ENCODE results near the gene S100PBP. TPM values are rescaled to one million over a fixed set of nuclear protein-coding genes. Genes with fewer than 3 reads are reported as not detected.

The S100PBP gene
- total RNA-seq, 2 experiments from 2014 or later = 26.1 to 31.2 TPM

GRCh38 chr1:32868085-32868484, 50.6 kb downstream of the S100PBP start:
- CTCF ChIA-PET = interaction anchor here (0.9 to 2.5 kb wide), 3 partner anchors 9 to 156 kb away, joined by 3 to 8 read pairs (median 7); no protein-coding TSS in a partner anchor
- H3K36me3 Mint-ChIP-seq (ENCODE audit: low read depth) = no peaks in the 10 kb centered on the region
- H3K27ac Mint-ChIP-seq = no peak overlapping the region
- H3K27me3 Mint-ChIP-seq (ENCODE audit: low read depth) = peaks cover 26% of the 10 kb centered on the region
- no peaks in the 10 kb centered on the region for H3K9me3 Mint-ChIP-seq
- DNase-seq = no peak
- intact Hi-C loops (cut with micrococcal nuclease) = no loop called here
- H3K4me1 Mint-ChIP-seq (ENCODE audit: low read depth) = peaks cover 6% of the 10 kb centered on the region
- H3K4me3 Mint-ChIP-seq = no peak overlapping the region

GRCh38 chr1:32868806-32869455, 51.5 kb downstream of the S100PBP start:
- peaks cover 26% of the 10 kb centered on the region for H3K27me3 Mint-ChIP-seq (ENCODE audit: low read depth)
- no peaks in the 10 kb centered on the region for H3K9me3 Mint-ChIP-seq
- peaks cover 6% of the 10 kb centered on the region for H3K4me1 Mint-ChIP-seq (ENCODE audit: low read depth)
- no peaks in the 10 kb centered on the region for H3K36me3 Mint-ChIP-seq (ENCODE audit: low read depth)
- no peak overlapping the region for H3K4me3 Mint-ChIP-seq
- no peak overlapping the region for H3K27ac Mint-ChIP-seq
- CTCF ChIA-PET = interaction anchor here (0.9 to 2.5 kb wide), 3 partner anchors 8 to 157 kb away, joined by 3 to 8 read pairs (median 7); no protein-coding TSS in a partner anchor
- no peak for DNase-seq
- intact Hi-C loops (cut with micrococcal nuclease) = loop anchor here (1.0 kb wide), 1 partner anchor 41 kb away; no protein-coding TSS in a partner anchor

GRCh38 chr1:32869923-32870614, 52.6 kb downstream of the S100PBP start:
- Mint-ChIP-seq H3K27me3 (ENCODE audit: low read depth) (peaks cover 31% of the 10 kb centered on the region), H3K4me1 (ENCODE audit: low read depth) (peaks cover 6% of the 10 kb centered on the region), H3K9me3 (no peaks in the 10 kb centered on the region), H3K4me3 (peak overlapping the region; percentile 35), H3K27ac (no peak overlapping the region), H3K36me3 (ENCODE audit: low read depth) (no peaks in the 10 kb centered on the region)
- intact Hi-C loops (cut with micrococcal nuclease) = loop anchor here (1.0 kb wide), 1 partner anchor 42 kb away; no protein-coding TSS in a partner anchor
- no peak for DNase-seq
- CTCF ChIA-PET = interaction anchor here (7.8 kb wide), 1 partner anchor 158 kb away, joined by 63 read pairs; no protein-coding TSS in a partner anchor

GRCh38 chr1:32870615-32871363, 53.3 kb downstream of the S100PBP start, which contains the start of gene FNDC5:
Gene FNDC5 (minus strand): TSS chr1:32870912.
- Mint-ChIP-seq H3K9me3 (no peaks in the 10 kb centered on the region), H3K27ac (no peak within 1 kb of the TSS), H3K36me3 (ENCODE audit: low read depth) (no peaks in the 10 kb centered on the region), H3K4me3 (peak within 1 kb of the TSS; percentile 35), H3K4me1 (ENCODE audit: low read depth) (peaks cover 6% of the 10 kb centered on the region), H3K27me3 (ENCODE audit: low read depth) (peaks cover 39% of the 10 kb centered on the region)
- intact Hi-C loops (cut with micrococcal nuclease) = no loop called here
- CTCF ChIA-PET = interaction anchor here (0.8 to 7.8 kb wide), 9 partner anchors 12 to 215 kb away, joined by 3 to 63 read pairs (median 4); no protein-coding TSS in a partner anchor
- DNase-seq = no peak

DNA sequence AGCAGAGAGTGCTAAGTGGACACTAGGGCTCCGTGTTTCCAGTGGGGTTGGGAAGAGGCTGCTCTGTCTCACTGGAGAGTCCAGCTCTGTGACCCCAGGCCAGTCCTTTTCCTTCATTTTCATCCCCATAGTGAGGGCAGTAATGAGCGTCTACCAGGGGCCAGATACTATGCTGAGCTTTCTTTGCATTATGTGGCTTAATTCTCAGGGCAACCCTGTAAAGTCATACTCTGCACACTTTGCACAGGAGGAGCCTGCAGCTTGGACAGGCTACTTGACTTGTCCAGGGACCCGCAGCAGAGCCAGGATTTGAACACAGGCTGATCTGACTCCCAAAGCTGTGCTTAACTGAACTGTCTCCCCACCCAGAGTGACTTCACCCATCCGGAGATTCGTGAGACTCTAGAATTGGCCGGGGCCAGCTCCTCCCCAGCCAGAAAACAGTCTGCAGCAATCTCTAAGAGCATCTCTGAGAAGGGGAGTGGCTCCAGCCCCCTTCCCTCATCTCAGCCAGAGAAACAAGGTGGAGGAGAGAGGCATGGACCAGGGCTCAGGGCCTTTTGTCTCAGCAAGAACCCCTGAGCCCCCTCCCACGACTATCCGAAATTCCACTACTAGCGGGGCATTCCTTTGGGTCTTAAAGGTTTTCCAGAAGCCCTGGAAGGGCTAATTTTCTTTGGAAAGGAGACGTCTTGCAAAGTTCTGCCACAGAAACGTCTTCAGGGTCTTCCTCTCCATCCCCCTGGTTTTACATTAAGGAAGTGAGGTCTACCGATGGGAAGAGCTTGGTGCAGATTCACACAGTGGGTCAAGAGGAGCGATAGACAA, 54.1 kb downstream of the S100PBP start:
- H3K27ac Mint-ChIP-seq = no peak overlapping the region
- H3K9me3 Mint-ChIP-seq = no peaks in the 10 kb centered on the region
- no peaks in the 10 kb centered on the region for H3K36me3 Mint-ChIP-seq (ENCODE audit: low read depth)
- CTCF ChIA-PET = interaction anchor here (0.6 to 7.8 kb wide), 11 partner anchors 12 to 214 kb away, joined by 3 to 63 read pairs (median 3); no protein-coding TSS in a partner anchor
- peaks cover 6% of the 10 kb centered on the region for H3K4me1 Mint-ChIP-seq (ENCODE audit: low read depth)
- H3K4me3 Mint-ChIP-seq = no peak overlapping the region
- no peak for DNase-seq
- intact Hi-C loops (cut with micrococcal nuclease) = loop anchor here (1.0 to 2.0 kb wide), 3 partner anchors 99 to 351 kb away; no protein-coding TSS in a partner anchor
- peaks cover 40% of the 10 kb centered on the region for H3K27me3 Mint-ChIP-seq (ENCODE audit: low read depth)

DNA sequence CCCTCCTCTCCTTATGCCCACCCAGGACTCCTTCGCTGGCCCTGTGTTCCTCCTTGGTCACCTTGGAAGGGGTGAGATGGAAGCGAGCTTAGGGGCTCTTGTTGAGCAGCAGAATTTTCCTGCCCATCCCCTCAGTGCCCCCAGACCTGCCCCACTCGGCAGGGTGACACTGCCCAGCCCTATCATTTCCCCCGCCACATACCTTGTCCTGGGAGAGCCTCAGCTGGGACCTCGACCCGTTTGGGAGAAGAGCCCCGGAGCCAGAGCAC, 54.7 kb downstream of the S100PBP start:
- peaks cover 40% of the 10 kb centered on the region for H3K27me3 Mint-ChIP-seq (ENCODE audit: low read depth)
- CTCF ChIA-PET = interaction anchor here (0.6 to 7.8 kb wide), 9 partner anchors 13 to 160 kb away, joined by 3 to 63 read pairs (median 4); no protein-coding TSS in a partner anchor
- no peak for DNase-seq
- peaks cover 6% of the 10 kb centered on the region for H3K4me1 Mint-ChIP-seq (ENCODE audit: low read depth)
- H3K9me3 Mint-ChIP-seq = no peaks in the 10 kb centered on the region
- no peak overlapping the region for H3K27ac Mint-ChIP-seq
- intact Hi-C loops (cut with micrococcal nuclease) = loop anchor here (1.0 to 2.0 kb wide), 3 partner anchors 99 to 351 kb away; no protein-coding TSS in a partner anchor
- H3K36me3 Mint-ChIP-seq (ENCODE audit: low read depth) = no peaks in the 10 kb centered on the region
- H3K4me3 Mint-ChIP-seq = no peak overlapping the region

- H3K27ac Mint-ChIP-seq = no peak overlapping the region
- CTCF ChIA-PET = interaction anchor here (0.7 to 7.8 kb wide), 7 partner anchors 9 to 369 kb away, joined by 3 to 63 read pairs (median 3); partner anchors contain the start of gene YARS1
- peaks cover 6% of the 10 kb centered on the region for H3K4me1 Mint-ChIP-seq (ENCODE audit: low read depth)
- DNase-seq = no peak
- no peak overlapping the region for H3K4me3 Mint-ChIP-seq
- H3K9me3 Mint-ChIP-seq = no peaks in the 10 kb centered on the region
- no peaks in the 10 kb centered on the region for H3K36me3 Mint-ChIP-seq (ENCODE audit: low read depth)
- H3K27me3 Mint-ChIP-seq (ENCODE audit: low read depth) = peaks cover 42% of the 10 kb centered on the region
- intact Hi-C loops (cut with micrococcal nuclease) = loop anchor here (2.0 kb wide), 2 partner anchors 101 to 353 kb away; no protein-coding TSS in a partner anchor
Measured at GRCh38 chr1:32873484-32873883, 56.0 kb downstream of the S100PBP start.

DNA sequence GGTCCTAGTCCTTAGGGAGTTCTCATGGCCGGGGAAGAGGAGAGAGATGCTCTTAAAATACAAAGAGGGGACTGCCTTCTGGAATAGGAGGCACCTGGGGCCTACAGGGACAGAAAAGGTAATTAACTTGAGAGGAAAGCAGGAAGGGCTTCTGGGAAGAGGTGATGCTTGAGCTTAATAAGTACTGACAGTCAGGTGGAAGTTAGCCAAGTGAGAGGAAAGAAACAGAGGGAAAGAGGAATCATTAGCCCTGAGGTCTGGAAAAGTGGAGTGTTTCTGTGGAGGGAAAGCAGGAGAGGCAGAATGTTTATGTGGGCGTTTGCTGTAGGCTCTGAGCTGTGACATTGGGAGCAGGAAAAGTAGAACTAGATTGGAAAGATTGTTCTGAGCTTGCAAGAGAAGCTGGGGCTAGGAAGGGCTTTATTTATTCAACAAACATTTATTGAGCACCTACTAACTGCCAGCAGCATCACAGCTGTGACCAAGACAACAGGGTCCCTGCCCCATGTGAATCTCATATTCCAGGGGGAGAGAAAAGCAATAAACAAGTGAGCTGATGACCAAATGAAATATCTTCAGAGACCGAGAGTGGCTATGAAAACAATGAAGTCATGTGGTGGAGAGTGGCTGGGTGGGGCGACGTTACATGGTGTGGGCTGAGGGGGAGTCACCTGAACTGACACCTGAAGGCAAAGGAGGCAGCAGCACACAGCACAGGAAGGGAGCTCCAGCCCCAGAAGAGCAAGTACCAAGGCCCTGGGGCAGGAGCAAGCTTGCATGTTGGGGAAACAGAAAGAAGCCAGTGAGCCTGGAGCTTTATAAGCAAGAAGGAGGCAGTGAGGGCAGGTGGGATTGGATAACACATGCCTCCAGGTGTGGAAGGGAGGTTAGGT, 57.7 kb downstream of the S100PBP start:
- intact Hi-C loops (cut with micrococcal nuclease) = loop anchor here (5.0 kb wide), 1 partner anchor 492 kb away; no protein-coding TSS in a partner anchor
- H3K27ac Mint-ChIP-seq = no peak overlapping the region

GRCh38 chr1:32876341-32877210, 59.1 kb downstream of the S100PBP start:
- no peaks in the 10 kb centered on the region for H3K9me3 Mint-ChIP-seq
- H3K4me1 Mint-ChIP-seq (ENCODE audit: low read depth) = no peaks in the 10 kb centered on the region
- intact Hi-C loops (cut with micrococcal nuclease) = loop anchor here (2.0 to 5.0 kb wide), 2 partner anchors 210 to 491 kb away; no protein-coding TSS in a partner anchor
- CTCF ChIA-PET = interaction anchor here (0.5 to 7.8 kb wide), 18 partner anchors 8 to 595 kb away, joined by 3 to 63 read pairs (median 4); no protein-coding TSS in a partner anchor
- H3K27ac Mint-ChIP-seq = no peak overlapping the region
- DNase-seq = peak; percentile 75
- no peak overlapping the region for H3K4me3 Mint-ChIP-seq
- H3K27me3 Mint-ChIP-seq (ENCODE audit: low read depth) = peaks cover 29% of the 10 kb centered on the region
- no peaks in the 10 kb centered on the region for H3K36me3 Mint-ChIP-seq (ENCODE audit: low read depth)

More for the DNA sequence above, 57.7 kb downstream of the S100PBP start:
- no peak for DNase-seq
- H3K27me3 Mint-ChIP-seq (ENCODE audit: low read depth) = peaks cover 32% of the 10 kb centered on the region
- H3K4me1 Mint-ChIP-seq (ENCODE audit: low read depth) = peaks cover 6% of the 10 kb centered on the region
- H3K9me3 Mint-ChIP-seq = no peaks in the 10 kb centered on the region
- CTCF ChIA-PET = interaction anchor here (0.6 to 7.8 kb wide), 12 partner anchors 8 to 596 kb away, joined by 3 to 63 read pairs (median 4); partner anchors contain the start of gene HPCA
- no peaks in the 10 kb centered on the region for H3K36me3 Mint-ChIP-seq (ENCODE audit: low read depth)
- no peak overlapping the region for H3K4me3 Mint-ChIP-seq

Data from activated naive CD4-positive, alpha-beta T cell treated with anti-CD3 and anti-CD28 coated beads for 36 hours (primary cell).